ENCODE measurements around the gene PTGER4. TPM values are rescaled to one million over a fixed set of nuclear protein-coding genes. Genes with fewer than 3 reads are reported as not detected.
"Not testable (repeated sequence)": the region's sequence is repeated elsewhere in the genome, so short reads cannot be mapped to it uniquely, and the experiment has no call there.

PTGER4 gene
- total RNA-seq, 1 experiment from 2014 or later: 15.7 TPM

DNA sequence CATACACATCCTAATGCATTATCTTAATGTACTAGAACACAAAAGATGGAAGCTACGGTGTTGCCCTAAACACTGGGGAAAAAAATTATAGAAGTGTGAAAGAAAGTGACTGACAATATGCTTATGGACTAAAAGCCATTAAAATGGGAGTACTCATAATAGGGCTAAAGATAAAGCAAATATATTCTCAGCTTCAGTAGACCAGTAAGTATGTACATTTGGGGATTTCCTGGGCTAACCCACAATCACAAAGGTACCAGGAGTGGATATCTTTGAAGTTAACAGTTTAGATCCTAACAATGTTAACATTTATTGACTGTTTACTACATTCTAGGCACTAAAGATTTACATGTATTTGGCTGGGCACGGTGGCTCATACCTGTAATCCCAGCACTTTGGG lies 36.9 kb downstream of the PTGER4 start:
- no peak overlapping the region for H3K4me3 ChIP-seq
- no peak for TF ChIP-seq EZH2 (IDR thresholded peaks at IDR 0.05; ENCODE audit: low read depth)
- TF ChIP-seq, protein P1, sequence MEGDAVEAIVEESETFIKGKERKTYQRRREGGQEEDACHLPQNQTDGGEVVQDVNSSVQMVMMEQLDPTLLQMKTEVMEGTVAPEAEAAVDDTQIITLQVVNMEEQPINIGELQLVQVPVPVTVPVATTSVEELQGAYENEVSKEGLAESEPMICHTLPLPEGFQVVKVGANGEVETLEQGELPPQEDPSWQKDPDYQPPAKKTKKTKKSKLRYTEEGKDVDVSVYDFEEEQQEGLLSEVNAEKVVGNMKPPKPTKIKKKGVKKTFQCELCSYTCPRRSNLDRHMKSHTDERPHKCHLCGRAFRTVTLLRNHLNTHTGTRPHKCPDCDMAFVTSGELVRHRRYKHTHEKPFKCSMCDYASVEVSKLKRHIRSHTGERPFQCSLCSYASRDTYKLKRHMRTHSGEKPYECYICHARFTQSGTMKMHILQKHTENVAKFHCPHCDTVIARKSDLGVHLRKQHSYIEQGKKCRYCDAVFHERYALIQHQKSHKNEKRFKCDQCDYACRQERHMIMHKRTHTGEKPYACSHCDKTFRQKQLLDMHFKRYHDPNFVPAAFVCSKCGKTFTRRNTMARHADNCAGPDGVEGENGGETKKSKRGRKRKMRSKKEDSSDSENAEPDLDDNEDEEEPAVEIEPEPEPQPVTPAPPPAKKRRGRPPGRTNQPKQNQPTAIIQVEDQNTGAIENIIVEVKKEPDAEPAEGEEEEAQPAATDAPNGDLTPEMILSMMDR (conservative IDR thresholded peaks at IDR 0.05): no peak
- ChIA-PET POLR2A (ENCODE audit: unreplicated experiment) (interaction anchor here (0.6 kb wide), 1 partner anchor 32 kb away, joined by 3 read pairs; no protein-coding TSS in a partner anchor), CTCF (no interaction called here)
- no peaks in the 10 kb centered on the region; the same call in 1 of the 2 replicates for H3K9me2 ChIP-seq (ENCODE audit: insufficient read depth)
- no peaks in the 10 kb centered on the region for H3K27me3 ChIP-seq (ENCODE audit: insufficient read depth, low read depth)
- H3K36me3 ChIP-seq (ENCODE audit: low read depth): 0 out of 2 replicates have a peak, but pooled peaks cover 4% of the 10 kb centered on the region
- no peak overlapping the region for H3K4me2 ChIP-seq
- no peaks in the 10 kb centered on the region for H3K79me2 ChIP-seq (ENCODE audit: low read depth)
- no TSS peak for BruUV-seq (replicated peaks)
- DNase-seq: no peak
- H4K20me1 ChIP-seq (ENCODE audit: insufficient read depth): 0 out of 2 replicates have a peak, but pooled peaks cover 3% of the 10 kb centered on the region
- no peaks in the 10 kb centered on the region for H3K9me3 ChIP-seq (ENCODE audit: insufficient read depth, low read depth)
- intact Hi-C loops (cut with micrococcal nuclease; ENCODE audit: unreplicated experiment): no loop called here
- H3F3A ChIP-seq (ENCODE audit: insufficient read depth, low read depth): no peaks in the 10 kb centered on the region
- peaks cover 17% of the 10 kb centered on the region for H3K4me1 ChIP-seq (replicated peaks; ENCODE audit: insufficient read depth)
- H2AFZ ChIP-seq: no peak overlapping the region
- no peak overlapping the region for H3K27ac ChIP-seq

DNA sequence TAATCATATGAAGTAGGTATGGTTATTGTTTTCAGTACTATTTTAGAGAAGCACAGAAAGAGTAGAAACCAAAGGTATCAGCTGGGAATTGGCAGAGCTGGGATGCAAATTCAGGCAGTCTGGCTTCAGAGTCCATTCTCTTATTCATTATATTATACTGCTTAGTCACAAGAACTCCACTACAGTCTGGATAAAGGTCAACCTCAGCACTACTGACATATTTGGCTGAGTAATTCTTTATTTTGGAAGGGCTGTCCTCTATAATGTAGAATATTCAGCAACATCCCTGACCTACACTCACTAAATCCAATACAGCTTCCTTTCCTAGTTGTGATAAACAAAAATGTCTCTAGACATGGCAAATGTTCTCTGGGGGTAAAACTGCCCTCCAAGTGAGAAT lies 37.6 kb downstream of the PTGER4 start:
- Histone ChIP-seq H2AFZ (no peak overlapping the region), H3K9me2 (ENCODE audit: insufficient read depth) (no peaks in the 10 kb centered on the region; the same call in 1 of the 2 replicates), H3F3A (ENCODE audit: insufficient read depth, low read depth) (no peaks in the 10 kb centered on the region), H3K27me3 (ENCODE audit: insufficient read depth, low read depth) (no peaks in the 10 kb centered on the region), H3K79me2 (ENCODE audit: low read depth) (no peaks in the 10 kb centered on the region), H3K4me1 (replicated peaks; ENCODE audit: insufficient read depth) (peaks cover 17% of the 10 kb centered on the region), H3K4me2 (no peak overlapping the region), H3K36me3 (ENCODE audit: low read depth) (0 out of 2 replicates have a peak, but pooled peaks cover 4% of the 10 kb centered on the region), H3K9me3 (ENCODE audit: insufficient read depth, low read depth) (no peaks in the 10 kb centered on the region), H3K4me3 (no peak overlapping the region), H3K27ac (no peak overlapping the region), H4K20me1 (ENCODE audit: insufficient read depth) (0 out of 2 replicates have a peak, but pooled peaks cover 3% of the 10 kb centered on the region)
- ChIA-PET POLR2A (ENCODE audit: unreplicated experiment) (interaction anchor here (0.6 to 0.7 kb wide), 2 partner anchors 33 to 141 kb away, joined by 3 to 20 read pairs; no protein-coding TSS in a partner anchor), CTCF (interaction anchor here (0.7 kb wide), 2 partner anchors 73 to 1118 kb away, joined by 3 to 5 read pairs; no protein-coding TSS in a partner anchor)
- intact Hi-C loops (cut with micrococcal nuclease; ENCODE audit: unreplicated experiment): no loop called here
- no peak for TF ChIP-seq EZH2 (IDR thresholded peaks at IDR 0.05; ENCODE audit: low read depth)
- TF ChIP-seq, protein P1 (conservative IDR thresholded peaks at IDR 0.05): no peak
- no TSS peak for BruUV-seq (replicated peaks)
- DNase-seq: no peak

- H3K27me3 ChIP-seq (ENCODE audit: insufficient read depth, low read depth): no peaks in the 10 kb centered on the region
- BruUV-seq (replicated peaks): no TSS peak
- CTCF ChIA-PET: no interaction called here
These were observed 40.4 kb downstream of the PTGER4 start for GRCh38 chr5:40720069-40720468.

DNA sequence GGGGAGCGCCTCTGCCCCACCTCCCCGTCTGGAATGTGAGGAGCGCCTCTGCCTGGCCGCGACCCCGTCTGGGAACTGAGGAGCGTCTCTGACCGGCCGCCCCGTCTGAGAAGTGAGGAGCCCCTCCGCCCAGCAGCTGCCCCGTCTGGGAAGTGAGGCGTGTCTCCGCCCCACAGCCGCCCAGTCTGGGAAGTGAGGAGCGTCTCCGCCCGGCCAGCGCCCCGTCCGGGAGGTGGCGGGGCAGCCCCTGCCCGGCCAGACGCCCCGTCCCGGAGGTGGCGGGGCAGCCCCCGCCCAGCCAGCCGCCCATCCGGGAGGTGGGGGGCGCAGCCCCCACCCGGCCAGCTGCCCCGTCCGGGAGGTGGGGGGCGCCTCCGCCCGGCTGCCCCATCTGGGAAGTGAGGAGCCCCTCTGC lies 42.8 kb downstream of the PTGER4 start:
- DNase-seq; H2AFZ ChIP-seq; intact Hi-C loops (cut with micrococcal nuclease; ENCODE audit: unreplicated experiment); H3K36me3 ChIP-seq (ENCODE audit: low read depth); H3K79me2 ChIP-seq (ENCODE audit: low read depth); H3K4me2 ChIP-seq; POLR2A ChIA-PET (ENCODE audit: unreplicated experiment); H3K27ac ChIP-seq; H3K27me3 ChIP-seq (ENCODE audit: insufficient read depth, low read depth); H3K4me1 ChIP-seq (replicated peaks; ENCODE audit: insufficient read depth); H3K9me3 ChIP-seq (ENCODE audit: insufficient read depth, low read depth); H4K20me1 ChIP-seq (ENCODE audit: insufficient read depth); H3F3A ChIP-seq (ENCODE audit: insufficient read depth, low read depth); CTCF ChIA-PET; H3K4me3 ChIP-seq; H3K9me2 ChIP-seq (ENCODE audit: insufficient read depth); BruUV-seq (replicated peaks): not testable (repeated sequence)

More at GRCh38 chr5:40720069-40720468, 40.4 kb downstream of the PTGER4 start:
- H3K4me2 ChIP-seq: no peak overlapping the region
- intact Hi-C loops (cut with micrococcal nuclease; ENCODE audit: unreplicated experiment): no loop called here
- H2AFZ ChIP-seq: no peak overlapping the region
- no peak overlapping the region for H3K27ac ChIP-seq
- TF ChIP-seq, protein P1 (conservative IDR thresholded peaks at IDR 0.05): no peak
- TF ChIP-seq EZH2 (IDR thresholded peaks at IDR 0.05; ENCODE audit: low read depth): no peak
- no peaks in the 10 kb centered on the region; the same call in 1 of the 2 replicates for H3K9me2 ChIP-seq (ENCODE audit: insufficient read depth)
- no peak for DNase-seq
- 0 out of 2 replicates have a peak, but pooled peaks cover 3% of the 10 kb centered on the region for H4K20me1 ChIP-seq (ENCODE audit: insufficient read depth)
- H3K79me2 ChIP-seq (ENCODE audit: low read depth): no peaks in the 10 kb centered on the region
- no peaks in the 10 kb centered on the region for H3F3A ChIP-seq (ENCODE audit: insufficient read depth, low read depth)
- 0 out of 2 replicates have a peak, but pooled peaks cover 4% of the 10 kb centered on the region for H3K36me3 ChIP-seq (ENCODE audit: low read depth)
- POLR2A ChIA-PET (ENCODE audit: unreplicated experiment): no interaction called here
- no peaks in the 10 kb centered on the region for H3K9me3 ChIP-seq (ENCODE audit: insufficient read depth, low read depth)
- H3K4me3 ChIP-seq: no peak overlapping the region
- H3K4me1 ChIP-seq (replicated peaks; ENCODE audit: insufficient read depth): peaks cover 14% of the 10 kb centered on the region

All from PC-9 (cell line).